GM10248 (cell line): ENCODE results near the gene CNFN.
A peak's percentile ranks its signal among the peaks of the same experiment; 100 is the strongest.

Experiments used
- CTCF ChIA-PET: fragments of 300-600 bp; sonication (Branson Sonifier 250); formaldehyde crosslinking; extraction: SDS; loops from one replicate; lab custom pipeline; 2021; ENCODE audit warnings: antibody characterized with exemption; lab: Yijun Ruan, JAX
- POLR2A ChIA-PET: fragments of 350-650 bp; sonication (Branson Sonifier 250); formaldehyde crosslinking; extraction: SDS; loops from one replicate; lab custom pipeline; 2020; ENCODE audit warnings: antibody characterized with exemption; lab: Yijun Ruan, JAX
- DNase-seq: peaks from one replicate; pipeline ENCODE4 v3.0.0; 2012; ENCODE audit errors: extremely low spot score
- TF ChIP-seq, protein P1 (sequence below): IDR thresholded peaks from 2 replicates; pipeline ENCODE4 v1.5.1; 2012; ENCODE audit warnings: mild to moderate bottlenecking, low read depth; ENCODE audit errors: extremely low read depth, missing control alignments, control extremely low read depth

Gene CNFN

DNA sequence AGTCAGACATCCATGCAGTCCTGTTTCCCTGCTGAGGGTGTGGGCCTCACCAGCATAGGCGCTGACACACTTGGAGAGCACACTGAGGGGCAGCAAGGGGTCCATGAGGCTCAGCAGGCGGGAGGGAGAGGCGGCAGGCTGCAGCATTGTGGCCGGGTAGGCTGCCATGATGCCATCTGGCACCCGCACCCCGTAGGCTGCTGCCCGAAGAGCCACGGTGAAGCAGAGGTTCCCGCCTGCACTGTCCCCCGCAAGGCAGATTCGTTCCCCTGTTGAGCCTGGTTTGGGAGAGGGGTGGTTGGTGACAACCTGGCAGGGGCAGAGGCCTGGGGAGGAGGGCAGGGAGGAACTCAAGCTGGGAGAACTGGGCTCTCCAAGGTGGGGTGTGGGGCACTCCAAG is 16.0 kb upstream of the CNFN start:
- POLR2A ChIA-PET = interaction anchor here (1.3 kb wide), 1 partner anchor 17 kb away, joined by 3 read pairs; no protein-coding TSS in a partner anchor
- TF ChIP-seq, protein P1, sequence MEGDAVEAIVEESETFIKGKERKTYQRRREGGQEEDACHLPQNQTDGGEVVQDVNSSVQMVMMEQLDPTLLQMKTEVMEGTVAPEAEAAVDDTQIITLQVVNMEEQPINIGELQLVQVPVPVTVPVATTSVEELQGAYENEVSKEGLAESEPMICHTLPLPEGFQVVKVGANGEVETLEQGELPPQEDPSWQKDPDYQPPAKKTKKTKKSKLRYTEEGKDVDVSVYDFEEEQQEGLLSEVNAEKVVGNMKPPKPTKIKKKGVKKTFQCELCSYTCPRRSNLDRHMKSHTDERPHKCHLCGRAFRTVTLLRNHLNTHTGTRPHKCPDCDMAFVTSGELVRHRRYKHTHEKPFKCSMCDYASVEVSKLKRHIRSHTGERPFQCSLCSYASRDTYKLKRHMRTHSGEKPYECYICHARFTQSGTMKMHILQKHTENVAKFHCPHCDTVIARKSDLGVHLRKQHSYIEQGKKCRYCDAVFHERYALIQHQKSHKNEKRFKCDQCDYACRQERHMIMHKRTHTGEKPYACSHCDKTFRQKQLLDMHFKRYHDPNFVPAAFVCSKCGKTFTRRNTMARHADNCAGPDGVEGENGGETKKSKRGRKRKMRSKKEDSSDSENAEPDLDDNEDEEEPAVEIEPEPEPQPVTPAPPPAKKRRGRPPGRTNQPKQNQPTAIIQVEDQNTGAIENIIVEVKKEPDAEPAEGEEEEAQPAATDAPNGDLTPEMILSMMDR = no peak
- CTCF ChIA-PET = interaction anchor here (1.2 to 1.7 kb wide), 5 partner anchors 8 to 28 kb away, joined by 3 to 11 read pairs (median 3); no protein-coding TSS in a partner anchor
- DNase-seq = no peak

DNA sequence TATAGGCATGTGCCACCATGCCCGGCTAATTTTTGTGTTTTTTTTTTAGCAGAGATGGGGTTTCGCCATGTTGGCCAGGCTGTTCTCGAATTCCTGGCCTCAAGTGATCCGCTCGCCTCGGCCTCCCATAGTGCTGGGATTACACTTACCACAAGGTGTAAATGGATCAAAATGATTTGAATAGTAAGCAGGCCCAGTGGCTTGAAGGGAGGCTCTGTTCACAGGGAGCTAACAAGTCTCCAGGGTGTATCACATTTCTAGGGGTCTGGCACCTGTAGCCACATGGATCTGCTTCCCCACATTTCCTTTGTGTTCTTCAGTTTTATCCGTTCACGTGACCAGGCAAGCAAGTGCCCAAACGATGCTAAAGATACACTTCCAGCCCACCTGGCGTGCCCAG is 13.5 kb upstream of the CNFN start:
- CTCF ChIA-PET = interaction anchor here (1.0 to 1.4 kb wide), 3 partner anchors 17 to 35 kb away, joined by 3 to 7 read pairs (median 5); no protein-coding TSS in a partner anchor
- TF ChIP-seq, protein P1 = no peak
- POLR2A ChIA-PET = no interaction called here
- no peak for DNase-seq

DNA sequence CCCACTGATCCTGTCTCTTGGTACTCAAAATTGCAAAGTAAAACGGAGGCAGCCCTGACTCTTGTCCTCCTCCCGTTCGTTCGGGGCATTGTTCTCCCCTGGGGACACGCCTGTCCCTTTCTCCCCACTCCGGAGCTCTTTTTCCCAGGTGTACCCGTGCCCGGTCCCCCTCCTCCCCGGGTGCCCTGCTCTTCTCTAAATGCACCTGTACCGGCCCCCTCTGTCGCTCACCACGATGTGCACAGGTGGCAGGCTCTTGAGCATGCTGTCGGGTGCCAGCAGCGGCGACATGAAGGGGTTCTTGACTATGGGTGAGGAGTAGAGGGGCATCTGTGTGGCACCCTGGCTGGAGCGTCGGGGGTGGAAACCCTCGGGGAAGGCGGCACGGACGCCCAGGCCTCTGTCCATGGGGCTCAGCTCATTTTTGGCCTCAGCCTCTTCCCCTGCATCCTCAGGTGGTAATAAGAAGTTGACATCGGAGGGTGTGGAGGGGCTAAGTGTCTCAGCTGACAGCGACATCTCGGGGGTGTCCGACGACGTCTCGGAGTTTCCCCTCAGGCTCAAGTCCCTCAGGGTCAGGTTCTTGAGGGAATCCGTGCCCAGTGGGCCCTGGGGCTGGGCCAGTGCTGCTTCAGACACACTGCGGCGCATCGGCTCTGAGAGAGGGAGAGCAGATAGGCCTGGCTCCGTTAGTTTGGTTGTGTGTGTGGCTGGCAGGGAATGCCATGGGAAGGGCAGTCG is 12.4 kb upstream of the CNFN start:
- CTCF ChIA-PET = interaction anchor here (2.9 to 3.7 kb wide), 2 partner anchors 10 to 17 kb away, joined by 24 to 29 read pairs; no protein-coding TSS in a partner anchor

DNA sequence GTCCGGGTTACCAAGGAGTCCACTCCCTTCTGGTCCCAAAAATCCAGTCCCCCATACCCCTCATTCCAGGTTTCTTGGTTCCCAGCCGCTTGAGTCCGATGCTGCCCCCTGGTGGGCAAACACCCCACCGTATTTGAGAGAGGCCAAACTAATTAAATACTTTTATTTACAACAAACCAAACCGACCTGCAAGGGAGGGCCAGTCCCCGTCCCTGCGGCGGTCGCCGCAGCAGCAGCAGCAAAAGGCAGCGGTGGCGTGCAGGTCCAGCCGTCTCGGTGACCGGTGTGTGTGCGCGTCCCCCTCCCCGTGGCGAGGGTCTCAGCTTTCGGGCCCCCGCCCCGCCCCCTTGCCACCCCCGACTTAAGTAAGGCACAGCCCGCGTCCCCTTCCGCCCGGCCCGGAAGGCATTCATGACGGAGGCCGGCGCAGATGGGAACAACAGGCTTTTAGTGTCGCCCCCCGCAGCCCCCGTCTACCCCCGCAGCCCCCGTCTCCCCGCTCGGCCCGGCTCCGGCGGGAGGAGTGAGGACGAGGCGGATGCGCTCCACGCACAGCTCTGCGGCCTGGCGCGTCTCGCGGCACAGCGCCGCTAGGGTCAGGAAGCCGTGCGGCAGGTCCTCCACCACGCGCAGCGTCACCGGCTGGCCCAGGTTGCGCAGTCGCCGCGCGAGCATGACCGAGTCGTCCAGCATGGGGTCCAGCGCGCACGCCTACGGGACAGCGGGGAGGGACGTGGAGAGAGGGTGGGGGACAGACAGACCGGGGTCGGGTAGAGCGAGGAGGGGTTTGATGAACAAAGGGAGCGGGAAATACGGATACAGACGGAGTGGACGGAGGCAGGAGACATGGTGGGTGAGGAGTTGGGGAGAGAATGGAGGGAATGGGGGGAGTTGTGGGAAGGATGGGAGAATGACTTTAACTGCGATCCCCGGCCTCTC is 11.5 kb upstream of the CNFN start:
- ChIA-PET POLR2A (no interaction called here), CTCF (interaction anchor here (0.6 to 3.7 kb wide), 14 partner anchors 9 to 267 kb away, joined by 3 to 29 read pairs (median 4); no protein-coding TSS in a partner anchor)
- TF ChIP-seq, protein P1 = peak; percentile 73
- DNase-seq = peak; percentile 73

More for the DNA sequence above, 12.4 kb upstream of the CNFN start:
- no peak for DNase-seq
- TF ChIP-seq, protein P1 = no peak
- POLR2A ChIA-PET = no interaction called here

DNA sequence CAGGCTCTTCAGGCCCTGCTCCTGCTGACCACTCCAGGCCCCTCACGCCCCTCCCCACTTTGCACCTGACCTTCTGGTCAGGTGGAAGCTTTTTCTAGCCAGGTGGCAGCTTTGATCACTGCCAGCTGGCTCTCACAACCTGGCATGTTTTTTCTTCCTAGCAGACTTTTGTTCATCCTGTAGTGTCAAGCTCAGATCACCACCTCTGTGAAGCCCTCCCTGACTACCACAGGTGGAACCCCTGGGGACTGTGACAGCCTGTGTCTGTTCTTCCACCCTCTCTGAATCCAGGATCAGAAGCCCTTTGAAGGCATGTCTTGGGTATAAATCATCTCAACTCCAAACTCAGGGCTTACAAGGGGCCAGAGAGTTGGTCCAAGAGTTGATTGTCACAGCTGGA is 10.3 kb upstream of the CNFN start:
- DNase-seq = no peak
- ChIA-PET POLR2A (no interaction called here), CTCF (interaction anchor here (0.6 to 3.7 kb wide), 26 partner anchors 9 to 292 kb away, joined by 3 to 29 read pairs (median 3); partner anchors contain the start of gene CNFN)
- TF ChIP-seq, protein P1 = no peak
